Mammary epithelial cell (primary cell): ENCODE measurements around the gene IFITM2.

Experiments used
- EZH2 ChIP-seq: IDR thresholded peaks from 2 replicates; pipeline ENCODE4 v1.6.1; 2012; ENCODE audit warnings: low read length, inconsistent platforms, borderline replicate concordance
- TF ChIP-seq, protein P1 (sequence below), 2 donors: IDR thresholded peaks in 1 of 2; conservative IDR thresholded peaks in 1 of 2; 2 replicates each; pipeline ENCODE4 v1.5.1; 2011 to 2012; ENCODE audit warnings: inconsistent platforms in 2 of 2, low read length in 2 of 2, mild to moderate bottlenecking in 2 of 2, control low read depth in 1 of 2, low read depth in 1 of 2; ENCODE audit not compliant: insufficient read depth in 1 of 2; ENCODE audit errors: extremely low read depth in 1 of 2

DNA sequence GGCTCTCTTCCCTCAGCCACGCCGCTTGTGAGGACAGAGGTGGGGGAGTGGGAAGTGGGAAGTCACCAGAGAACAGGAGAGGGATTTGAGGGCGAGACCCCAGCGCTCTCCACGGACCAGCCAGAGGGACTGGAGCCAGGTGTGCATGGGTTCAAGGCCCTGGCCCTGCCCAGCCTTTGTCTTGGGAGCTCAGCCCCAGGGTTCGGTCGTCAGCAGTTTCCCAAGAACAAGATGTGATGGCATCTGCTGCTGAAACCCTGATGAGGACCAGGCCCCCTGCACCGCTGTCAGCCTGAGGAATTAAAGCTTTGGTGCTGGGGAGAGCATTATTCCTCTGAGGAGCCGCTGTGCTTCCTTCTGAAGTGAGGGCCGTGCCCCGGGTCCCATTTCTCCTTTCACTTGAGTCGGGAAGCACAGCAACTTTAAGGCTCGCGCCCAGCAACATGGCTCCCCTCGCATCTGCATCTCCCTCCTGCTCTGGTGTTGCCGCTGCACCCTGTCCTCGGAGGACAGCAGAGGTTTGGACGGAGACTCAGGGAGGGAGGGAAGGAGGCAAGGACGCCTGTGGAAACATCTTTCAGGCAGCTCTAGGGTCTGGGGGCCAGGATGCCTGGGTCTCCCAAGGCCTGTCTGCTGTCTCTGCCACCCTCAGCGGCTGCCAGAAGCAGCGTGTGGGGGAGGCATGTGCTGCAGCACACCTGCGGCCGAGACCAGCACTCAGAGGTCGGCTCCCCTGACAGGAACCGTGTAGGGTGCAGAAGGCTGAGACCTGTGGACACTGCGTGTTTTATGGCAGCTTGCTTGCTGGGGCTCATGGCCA lies 12.1 kb upstream of the IFITM2 start:
- TF ChIP-seq, protein P1, sequence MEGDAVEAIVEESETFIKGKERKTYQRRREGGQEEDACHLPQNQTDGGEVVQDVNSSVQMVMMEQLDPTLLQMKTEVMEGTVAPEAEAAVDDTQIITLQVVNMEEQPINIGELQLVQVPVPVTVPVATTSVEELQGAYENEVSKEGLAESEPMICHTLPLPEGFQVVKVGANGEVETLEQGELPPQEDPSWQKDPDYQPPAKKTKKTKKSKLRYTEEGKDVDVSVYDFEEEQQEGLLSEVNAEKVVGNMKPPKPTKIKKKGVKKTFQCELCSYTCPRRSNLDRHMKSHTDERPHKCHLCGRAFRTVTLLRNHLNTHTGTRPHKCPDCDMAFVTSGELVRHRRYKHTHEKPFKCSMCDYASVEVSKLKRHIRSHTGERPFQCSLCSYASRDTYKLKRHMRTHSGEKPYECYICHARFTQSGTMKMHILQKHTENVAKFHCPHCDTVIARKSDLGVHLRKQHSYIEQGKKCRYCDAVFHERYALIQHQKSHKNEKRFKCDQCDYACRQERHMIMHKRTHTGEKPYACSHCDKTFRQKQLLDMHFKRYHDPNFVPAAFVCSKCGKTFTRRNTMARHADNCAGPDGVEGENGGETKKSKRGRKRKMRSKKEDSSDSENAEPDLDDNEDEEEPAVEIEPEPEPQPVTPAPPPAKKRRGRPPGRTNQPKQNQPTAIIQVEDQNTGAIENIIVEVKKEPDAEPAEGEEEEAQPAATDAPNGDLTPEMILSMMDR (conservative IDR thresholded peaks at IDR 0.05 in 1 of 2, IDR thresholded peaks at IDR 0.05 in 1 of 2; ENCODE audit: extremely low read depth in 1 of 2, insufficient read depth in 1 of 2, low read depth in 1 of 2, low read length in 2 of 2), result no peak
- TF ChIP-seq EZH2, result no peak
